Mesothelial cell of epicardium (in vitro differentiated cells): ENCODE results near the gene SLC46A1. TPM values are rescaled to one million over a fixed set of nuclear protein-coding genes. Genes with fewer than 3 reads are reported as not detected.
A peak's percentile ranks its signal among the peaks of the same experiment; 100 is the strongest.

Experiments used
- DNase-seq, 2 experiments: peaks; one replicate each; pipeline ENCODE4 v3.0.0; 2021; ENCODE audit warnings: low spot score in 2 of 2; ENCODE audit not compliant: unreplicated experiment in 2 of 2
- H3K27ac Mint-ChIP-seq: 2 replicates; pipeline ENCODE4 v1.8.0; 2021; ENCODE audit warnings: mixed read lengths
- H3K27me3 Mint-ChIP-seq: 2 replicates; pipeline ENCODE4 v1.8.0; 2021; ENCODE audit warnings: low read depth, mixed read lengths
- H3K36me3 Mint-ChIP-seq: 2 replicates; pipeline ENCODE4 v1.8.0; 2021; ENCODE audit warnings: mixed read lengths
- H3K4me1 Mint-ChIP-seq: 2 replicates; pipeline ENCODE4 v1.8.0; 2021; ENCODE audit warnings: mixed read lengths
- H3K4me3 Mint-ChIP-seq: 2 replicates; pipeline ENCODE4 v1.8.0; 2021; ENCODE audit warnings: mild to moderate bottlenecking, moderate library complexity, mixed read lengths
- H3K9me3 Mint-ChIP-seq: 2 replicates; pipeline ENCODE4 v1.8.0; 2021; ENCODE audit warnings: mixed read lengths
- CTCF ChIP-seq: fragments of 200-600 bp; sonication (generic); IDR thresholded peaks from one replicate; pipeline ENCODE4 v1.5.0; 2021; ENCODE audit warnings: antibody characterized with exemption; ENCODE audit not compliant: unreplicated experiment
- total RNA-seq: library from RNA; stranded (reverse); gene quantifications from 3 replicates; pipeline ENCODE4 v1.2.1, GENCODE V29; 2021

SLC46A1 gene
- total RNA-seq, 1 donor from 2014 or later = 13.3 TPM

- Mint-ChIP-seq H3K36me3 (no peaks in the 10 kb centered on the region), H3K27ac (peak overlapping the region; percentile 77), H3K9me3 (no peaks in the 10 kb centered on the region), H3K27me3 (no peaks in the 10 kb centered on the region), H3K4me1 (peaks cover 29% of the 10 kb centered on the region), H3K4me3 (peak overlapping the region; percentile 36)
- peak in 1 of 2 experiments; percentile 46 for DNase-seq
- TF ChIP-seq CTCF = no peak
These were observed 1.3 kb upstream of the SLC46A1 start for GRCh38 chr17:28407130-28407973.

GRCh38 chr17:28406473-28406814, 432 bp upstream of the SLC46A1 start:
- no peak for TF ChIP-seq CTCF
- Mint-ChIP-seq H3K27ac (peak overlapping the region; percentile 77), H3K4me1 (peaks cover 29% of the 10 kb centered on the region), H3K9me3 (no peaks in the 10 kb centered on the region), H3K4me3 (peak overlapping the region; percentile 74), H3K36me3 (no peaks in the 10 kb centered on the region), H3K27me3 (no peaks in the 10 kb centered on the region)
- DNase-seq = no peak

- H3K9me3 Mint-ChIP-seq = no peaks in the 10 kb centered on the region
- H3K27me3 Mint-ChIP-seq = no peaks in the 10 kb centered on the region
- TF ChIP-seq CTCF = no peak
- peaks cover 5% of the 10 kb centered on the region for H3K36me3 Mint-ChIP-seq
- no peak overlapping the region for H3K27ac Mint-ChIP-seq
- H3K4me3 Mint-ChIP-seq = peak overlapping the region; percentile 79
- H3K4me1 Mint-ChIP-seq = peaks cover 29% of the 10 kb centered on the region
- DNase-seq = no peak
These were observed 1.0 kb downstream of the SLC46A1 start for GRCh38 chr17:28404812-28405570.

DNA sequence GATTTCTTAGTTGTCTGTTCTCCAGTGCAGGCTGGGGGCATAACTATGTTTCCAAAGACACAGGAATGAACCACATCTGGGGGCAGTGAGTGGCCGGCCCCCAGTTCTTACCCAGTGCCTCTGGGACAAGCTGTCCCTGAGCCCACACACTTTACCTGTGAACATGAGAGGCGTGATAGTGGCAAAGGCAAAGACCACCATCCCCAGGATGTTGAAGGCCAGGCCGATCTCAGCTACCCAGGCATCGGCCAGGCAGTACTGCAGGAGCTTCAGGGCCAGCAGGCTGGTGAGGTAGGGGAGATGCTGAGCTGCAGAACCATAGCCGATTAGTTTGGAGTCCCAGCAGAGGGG, 1.6 kb downstream of the SLC46A1 start:
- H3K4me3 Mint-ChIP-seq = peak overlapping the region; percentile 79
- H3K4me1 Mint-ChIP-seq = peaks cover 29% of the 10 kb centered on the region
- DNase-seq = no peak
- H3K27me3 Mint-ChIP-seq = no peaks in the 10 kb centered on the region
- H3K9me3 Mint-ChIP-seq = no peaks in the 10 kb centered on the region
- peaks cover 5% of the 10 kb centered on the region for H3K36me3 Mint-ChIP-seq
- no peak overlapping the region for H3K27ac Mint-ChIP-seq
- TF ChIP-seq CTCF = no peak

DNA sequence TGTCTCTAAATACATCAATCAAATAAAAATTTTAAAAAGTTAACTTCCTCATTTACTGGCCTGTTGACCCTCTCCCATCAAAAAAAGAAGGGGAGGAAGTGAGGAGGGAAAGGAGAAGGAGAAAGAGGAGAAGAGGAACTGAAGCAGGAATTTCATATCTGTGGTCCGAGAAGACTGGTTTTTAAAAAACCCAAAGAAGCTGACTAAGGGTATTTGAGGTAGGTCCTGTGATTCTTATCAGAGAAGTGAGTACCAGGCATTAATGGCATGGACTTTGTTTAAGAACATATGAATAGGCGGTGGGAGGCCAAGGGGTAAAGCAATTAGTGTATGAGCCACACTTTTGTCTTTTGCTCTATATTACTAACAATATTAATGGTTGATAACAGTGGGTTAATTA, 2.0 kb downstream of the SLC46A1 start:
- Mint-ChIP-seq H3K9me3 (no peaks in the 10 kb centered on the region), H3K36me3 (peaks cover 5% of the 10 kb centered on the region), H3K4me3 (peak overlapping the region; percentile 79), H3K4me1 (peaks cover 29% of the 10 kb centered on the region), H3K27ac (no peak overlapping the region), H3K27me3 (no peaks in the 10 kb centered on the region)
- TF ChIP-seq CTCF = no peak
- no peak for DNase-seq
